ENCODE data around the gene NOM1. TPM values are rescaled to one million over a fixed set of nuclear protein-coding genes. Genes with fewer than 3 reads are reported as not detected.
"Not testable (repeated sequence)": the region's sequence is repeated elsewhere in the genome, so short reads cannot be mapped to it uniquely, and the experiment has no call there.

The NOM1 gene
- total RNA-seq, result 10 to 100 TPM; 21.3 to 33.6 TPM
- polyA plus RNA-seq, result 10 to 100 TPM in 1 of 2 donors, 1 to 10 TPM in 1; 8.3 to 12.4 TPM
- long read RNA-seq, donor 1, partial matches to known transcripts, result 0 of 3 reads
- long read RNA-seq, donor 1, other reads (novel, unspliced or antisense), result 0 of 3 reads
- long read RNA-seq, donor 2, result 0 reads
- long read RNA-seq, donor 3, full-length matches to known transcripts, result 2 of 2 reads
- long read RNA-seq, donor 3, partial matches to known transcripts, result 0 of 2 reads
- long read RNA-seq, donor 3, other reads (novel, unspliced or antisense), result 0 of 2 reads
- long read RNA-seq, donor 4, result 0 reads
- long read RNA-seq, donor 5, partial matches to known transcripts, result 7 of 8 reads
- long read RNA-seq, donor 5, other reads (novel, unspliced or antisense), result 0 of 8 reads

- peak; percentile 80 for TF ChIP-seq CTCF (IDR thresholded peaks at IDR 0.05; ENCODE audit: control extremely low read depth, extremely low read depth)
- ATAC-seq (ENCODE audit: insufficient read depth, low FRiP score), result peak; percentile 99
- DNase-seq, result peak; percentile 89 to 91 (median 90)
- Histone ChIP-seq H3K9me3 (ENCODE audit: control insufficient read depth in 4 of 4, insufficient read depth in 3 of 4, low read length in 3 of 4) (no peaks in the 10 kb centered on the region), H3K4me1 (ENCODE audit: control insufficient read depth in 5 of 5, insufficient read depth in 5 of 5, low read length in 5 of 5) (peaks cover 0 to 14% (median 14%) of the 10 kb centered on the region in 5 donors), H3K4me3 (peak within 1 kb of the TSS; percentile 99), H3K9ac (ENCODE audit: insufficient read depth in 1 of 2, low read length in 2 of 2) (no peak within 1 kb of the TSS), H3K27me3 (ENCODE audit: control insufficient read depth in 3 of 3, insufficient read depth in 3 of 3, low read length in 2 of 3) (peaks cover 0 to 7% (median 5%) of the 10 kb centered on the region in 3 donors), H3K36me3 (ENCODE audit: control insufficient read depth in 4 of 4, insufficient read depth in 4 of 4, low read length in 4 of 4) (peaks cover 14 to 21% (median 17%) of the 10 kb centered on the region in 4 donors), H3K27ac (ENCODE audit: low read depth in 1 of 2, low read length in 1 of 2) (peak within 1 kb of the TSS; percentile 52 to 64)
- 0% methylated on average over 96 to 115 of the region's 115 CpGs for WGBS, 2 donors
These were observed at the start of gene NOM1 for GRCh38 chr7:156949541-156950380. NOM1 (plus strand) TSS chr7:156949712; CDS start chr7:156949738, 26 bp downstream.

GRCh38 chr7:156900093-156900492 is 49.4 kb upstream of the NOM1 start:
- not testable (repeated sequence) for DNase-seq; H3K27me3 ChIP-seq (ENCODE audit: control insufficient read depth in 3 of 3, insufficient read depth in 3 of 3, low read length in 2 of 3); H3K27ac ChIP-seq (ENCODE audit: low read depth in 1 of 2, low read length in 1 of 2); H3K9ac ChIP-seq (ENCODE audit: insufficient read depth in 1 of 2, low read length in 2 of 2); H3K4me3 ChIP-seq; H3K9me3 ChIP-seq (ENCODE audit: control insufficient read depth in 4 of 4, insufficient read depth in 3 of 4, low read length in 3 of 4); H3K4me1 ChIP-seq (ENCODE audit: control insufficient read depth in 5 of 5, insufficient read depth in 5 of 5, low read length in 5 of 5); H3K36me3 ChIP-seq (ENCODE audit: control insufficient read depth in 4 of 4, insufficient read depth in 4 of 4, low read length in 4 of 4); ATAC-seq (ENCODE audit: insufficient read depth, low FRiP score)
- 73 to 95% methylated on average over 9 of the region's 9 CpGs for WGBS, 2 donors

- no peak overlapping the region for H3K4me3 ChIP-seq
- H3K9ac ChIP-seq (ENCODE audit: insufficient read depth in 1 of 2, low read length in 2 of 2), result no peak overlapping the region
- no peaks in the 10 kb centered on the region for H3K36me3 ChIP-seq (ENCODE audit: control insufficient read depth in 4 of 4, insufficient read depth in 4 of 4, low read length in 4 of 4)
- WGBS, 2 donors, result 43 to 44% methylated on average over 10 of the region's 10 CpGs
- peaks cover 0 to 8% (median 0%) of the 10 kb centered on the region in 5 donors for H3K4me1 ChIP-seq (ENCODE audit: control insufficient read depth in 5 of 5, insufficient read depth in 5 of 5, low read length in 5 of 5)
- peak overlapping the region; percentile 32 to 66 for H3K27ac ChIP-seq (ENCODE audit: low read depth in 1 of 2, low read length in 1 of 2)
- TF ChIP-seq CTCF (IDR thresholded peaks at IDR 0.05; ENCODE audit: control extremely low read depth, extremely low read depth), result no peak
- DNase-seq, result peak in 1 of 3 donors; percentile 66
- H3K27me3 ChIP-seq (ENCODE audit: control insufficient read depth in 3 of 3, insufficient read depth in 3 of 3, low read length in 2 of 3), result no peaks in the 10 kb centered on the region
- no peaks in the 10 kb centered on the region for H3K9me3 ChIP-seq (ENCODE audit: control insufficient read depth in 4 of 4, insufficient read depth in 3 of 4, low read length in 3 of 4)
- ATAC-seq (ENCODE audit: insufficient read depth, low FRiP score), result peak; percentile 41
These were observed 46.1 kb upstream of the NOM1 start for GRCh38 chr7:156903232-156903909.
